ENCODE measurements around the gene CNTLN. TPM values are rescaled to one million over a fixed set of nuclear protein-coding genes. Genes with fewer than 3 reads are reported as not detected.
"Not testable (repeated sequence)": the region's sequence is repeated elsewhere in the genome, so short reads cannot be mapped to it uniquely, and the experiment has no call there.

The CNTLN gene
- total RNA-seq, 1 donor from 2014 or later: 11.3 TPM

DNA sequence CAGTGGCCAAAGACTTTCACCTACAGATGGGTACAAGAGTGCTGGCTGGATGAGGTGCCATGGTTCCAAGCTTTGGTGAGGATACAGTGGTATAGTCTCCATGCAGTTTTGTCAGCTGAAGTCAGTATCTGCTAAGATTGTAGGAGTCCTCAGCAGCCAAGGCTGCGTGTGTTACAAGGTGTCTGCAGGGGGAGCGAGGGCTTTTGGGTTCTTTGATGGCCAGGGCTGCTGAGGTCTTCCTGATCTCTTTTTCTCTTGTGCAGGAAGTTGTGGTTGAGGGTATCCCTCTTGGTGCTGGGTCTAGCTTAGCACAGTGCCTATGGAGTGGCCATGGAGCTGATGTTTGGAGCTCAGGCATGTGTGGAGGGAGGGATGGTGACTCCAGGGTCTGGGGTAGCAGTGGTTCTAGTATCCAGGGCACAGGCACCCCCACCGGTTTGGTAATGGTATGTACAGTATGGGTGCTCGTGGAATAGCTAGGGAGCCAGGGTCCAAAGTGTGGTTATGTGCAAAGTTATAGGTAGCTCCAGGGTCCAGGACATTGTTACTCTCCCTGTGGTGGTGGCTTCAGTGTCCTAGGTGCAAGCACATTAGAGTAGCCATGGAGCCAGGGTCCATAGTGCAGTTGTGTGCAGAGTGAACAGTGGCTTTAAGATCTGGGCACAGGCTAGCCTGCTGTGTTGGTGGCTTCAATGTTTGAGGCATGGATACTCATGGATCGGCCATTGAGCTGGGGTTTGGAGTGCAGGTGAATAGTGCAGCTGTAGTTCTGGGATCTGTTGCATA, 36.7 kb downstream of the CNTLN start:
- no peaks in the 10 kb centered on the region for H3K4me1 Mint-ChIP-seq (ENCODE audit: low read depth, unreplicated experiment)
- TF ChIP-seq, protein P1, sequence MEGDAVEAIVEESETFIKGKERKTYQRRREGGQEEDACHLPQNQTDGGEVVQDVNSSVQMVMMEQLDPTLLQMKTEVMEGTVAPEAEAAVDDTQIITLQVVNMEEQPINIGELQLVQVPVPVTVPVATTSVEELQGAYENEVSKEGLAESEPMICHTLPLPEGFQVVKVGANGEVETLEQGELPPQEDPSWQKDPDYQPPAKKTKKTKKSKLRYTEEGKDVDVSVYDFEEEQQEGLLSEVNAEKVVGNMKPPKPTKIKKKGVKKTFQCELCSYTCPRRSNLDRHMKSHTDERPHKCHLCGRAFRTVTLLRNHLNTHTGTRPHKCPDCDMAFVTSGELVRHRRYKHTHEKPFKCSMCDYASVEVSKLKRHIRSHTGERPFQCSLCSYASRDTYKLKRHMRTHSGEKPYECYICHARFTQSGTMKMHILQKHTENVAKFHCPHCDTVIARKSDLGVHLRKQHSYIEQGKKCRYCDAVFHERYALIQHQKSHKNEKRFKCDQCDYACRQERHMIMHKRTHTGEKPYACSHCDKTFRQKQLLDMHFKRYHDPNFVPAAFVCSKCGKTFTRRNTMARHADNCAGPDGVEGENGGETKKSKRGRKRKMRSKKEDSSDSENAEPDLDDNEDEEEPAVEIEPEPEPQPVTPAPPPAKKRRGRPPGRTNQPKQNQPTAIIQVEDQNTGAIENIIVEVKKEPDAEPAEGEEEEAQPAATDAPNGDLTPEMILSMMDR (IDR thresholded peaks at IDR 0.05; ENCODE audit: partially characterized antibody, unreplicated experiment): no peak
- no peaks in the 10 kb centered on the region for H3K36me3 Mint-ChIP-seq (ENCODE audit: unreplicated experiment)
- no peak for DNase-seq
- peaks cover 3% of the 10 kb centered on the region for H3K27me3 Mint-ChIP-seq (ENCODE audit: unreplicated experiment)
- H3K9me3 Mint-ChIP-seq (ENCODE audit: unreplicated experiment): no peaks in the 10 kb centered on the region
- H3K27ac Mint-ChIP-seq (ENCODE audit: unreplicated experiment): no peak overlapping the region
- no peak overlapping the region for H3K4me3 Mint-ChIP-seq (ENCODE audit: unreplicated experiment)

DNA sequence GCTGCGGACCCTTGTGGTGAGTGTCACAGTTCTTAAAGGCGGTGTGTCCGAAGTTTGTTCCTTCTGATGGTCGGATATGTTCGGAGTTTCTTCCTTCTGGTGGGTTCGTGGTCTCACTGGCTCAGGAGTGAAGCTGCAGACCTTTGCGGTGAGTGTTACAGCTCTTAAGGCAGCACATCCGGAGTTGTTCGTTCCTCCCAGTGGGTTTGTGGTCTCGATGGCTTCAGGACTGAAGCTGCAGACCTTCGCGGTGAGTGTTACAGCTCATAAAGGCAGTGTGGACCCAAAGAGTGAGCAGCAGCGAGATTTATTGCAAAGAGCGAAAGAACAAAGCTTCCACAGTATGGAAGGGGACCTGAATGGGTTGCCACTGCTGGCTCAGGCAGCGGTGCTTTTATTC, 42.7 kb downstream of the CNTLN start:
- not testable (repeated sequence) for DNase-seq; H3K27me3 Mint-ChIP-seq (ENCODE audit: unreplicated experiment); H3K27ac Mint-ChIP-seq (ENCODE audit: unreplicated experiment); H3K4me3 Mint-ChIP-seq (ENCODE audit: unreplicated experiment); H3K36me3 Mint-ChIP-seq (ENCODE audit: unreplicated experiment); H3K4me1 Mint-ChIP-seq (ENCODE audit: low read depth, unreplicated experiment); H3K9me3 Mint-ChIP-seq (ENCODE audit: unreplicated experiment)

DNA sequence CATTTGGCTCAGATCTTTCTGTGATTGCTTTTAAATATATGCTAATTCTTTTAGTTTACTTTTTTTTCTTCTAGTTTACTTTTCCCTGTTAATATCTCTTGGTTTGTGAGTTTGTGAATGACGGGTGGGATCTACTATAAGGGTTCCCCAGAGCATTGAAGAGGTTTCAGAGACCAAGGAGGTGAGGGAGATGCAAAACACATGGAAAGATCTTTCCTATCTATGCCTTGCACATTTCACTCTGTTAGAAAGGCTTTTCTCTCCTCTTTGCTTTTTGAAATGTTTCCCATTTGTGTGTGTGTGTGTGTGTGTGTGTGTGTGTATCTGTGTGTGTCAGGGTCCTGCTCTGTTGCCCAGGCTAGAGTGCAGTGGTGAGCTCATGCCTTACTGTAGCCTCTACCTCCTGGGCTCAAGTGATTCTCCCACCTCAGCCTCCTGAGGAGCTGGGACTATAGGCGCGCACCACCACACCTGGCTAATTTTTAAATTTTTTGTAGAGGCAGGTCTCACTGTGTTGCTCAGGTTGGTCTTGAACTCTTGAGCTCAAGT, 50.7 kb downstream of the CNTLN start:
- Mint-ChIP-seq H3K36me3 (ENCODE audit: unreplicated experiment) (no peaks in the 10 kb centered on the region), H3K27ac (ENCODE audit: unreplicated experiment) (no peak overlapping the region), H3K9me3 (ENCODE audit: unreplicated experiment) (no peaks in the 10 kb centered on the region), H3K4me3 (ENCODE audit: unreplicated experiment) (no peak overlapping the region), H3K4me1 (ENCODE audit: low read depth, unreplicated experiment) (no peaks in the 10 kb centered on the region), H3K27me3 (ENCODE audit: unreplicated experiment) (no peaks in the 10 kb centered on the region)
- TF ChIP-seq, protein P1 (IDR thresholded peaks at IDR 0.05; ENCODE audit: partially characterized antibody, unreplicated experiment): no peak
- no peak for DNase-seq

GRCh38 chr9:17191082-17191481, 56.2 kb downstream of the CNTLN start:
- Mint-ChIP-seq H3K4me3 (ENCODE audit: unreplicated experiment) (no peak overlapping the region), H3K27me3 (ENCODE audit: unreplicated experiment) (no peaks in the 10 kb centered on the region), H3K27ac (ENCODE audit: unreplicated experiment) (no peak overlapping the region), H3K36me3 (ENCODE audit: unreplicated experiment) (no peaks in the 10 kb centered on the region), H3K9me3 (ENCODE audit: unreplicated experiment) (no peaks in the 10 kb centered on the region), H3K4me1 (ENCODE audit: low read depth, unreplicated experiment) (no peaks in the 10 kb centered on the region)
- TF ChIP-seq, protein P1 (IDR thresholded peaks at IDR 0.05; ENCODE audit: partially characterized antibody, unreplicated experiment): no peak
- DNase-seq: no peak

- TF ChIP-seq, protein P1 (IDR thresholded peaks at IDR 0.05; ENCODE audit: partially characterized antibody, unreplicated experiment): no peak
- DNase-seq: peak; percentile 52
- H3K4me1 Mint-ChIP-seq (ENCODE audit: low read depth, unreplicated experiment): peaks cover 2% of the 10 kb centered on the region
- no peak overlapping the region for H3K4me3 Mint-ChIP-seq (ENCODE audit: unreplicated experiment)
- peaks cover 2% of the 10 kb centered on the region for H3K27me3 Mint-ChIP-seq (ENCODE audit: unreplicated experiment)
- H3K9me3 Mint-ChIP-seq (ENCODE audit: unreplicated experiment): peaks cover 15% of the 10 kb centered on the region
- no peak overlapping the region for H3K27ac Mint-ChIP-seq (ENCODE audit: unreplicated experiment)
- H3K36me3 Mint-ChIP-seq (ENCODE audit: unreplicated experiment): peaks cover 47% of the 10 kb centered on the region
Observed at GRCh38 chr9:17204611-17205152, 69.8 kb downstream of the CNTLN start.

Data from glutamatergic neuron (in vitro differentiated cells).